ENCODE results near the gene SSTR3.
"Not testable (repeated sequence)": the region's sequence is repeated elsewhere in the genome, so short reads cannot be mapped to it uniquely, and the experiment has no call there.

SSTR3 gene

GRCh38 chr22:37181681-37182080 lies 30.6 kb downstream of the SSTR3 start:
- DNase-seq (ENCODE audit: low read depth): no peak

GRCh38 chr22:37180531-37181231 lies 31.6 kb downstream of the SSTR3 start:
- DNase-seq (ENCODE audit: low read depth): no peak

DNA sequence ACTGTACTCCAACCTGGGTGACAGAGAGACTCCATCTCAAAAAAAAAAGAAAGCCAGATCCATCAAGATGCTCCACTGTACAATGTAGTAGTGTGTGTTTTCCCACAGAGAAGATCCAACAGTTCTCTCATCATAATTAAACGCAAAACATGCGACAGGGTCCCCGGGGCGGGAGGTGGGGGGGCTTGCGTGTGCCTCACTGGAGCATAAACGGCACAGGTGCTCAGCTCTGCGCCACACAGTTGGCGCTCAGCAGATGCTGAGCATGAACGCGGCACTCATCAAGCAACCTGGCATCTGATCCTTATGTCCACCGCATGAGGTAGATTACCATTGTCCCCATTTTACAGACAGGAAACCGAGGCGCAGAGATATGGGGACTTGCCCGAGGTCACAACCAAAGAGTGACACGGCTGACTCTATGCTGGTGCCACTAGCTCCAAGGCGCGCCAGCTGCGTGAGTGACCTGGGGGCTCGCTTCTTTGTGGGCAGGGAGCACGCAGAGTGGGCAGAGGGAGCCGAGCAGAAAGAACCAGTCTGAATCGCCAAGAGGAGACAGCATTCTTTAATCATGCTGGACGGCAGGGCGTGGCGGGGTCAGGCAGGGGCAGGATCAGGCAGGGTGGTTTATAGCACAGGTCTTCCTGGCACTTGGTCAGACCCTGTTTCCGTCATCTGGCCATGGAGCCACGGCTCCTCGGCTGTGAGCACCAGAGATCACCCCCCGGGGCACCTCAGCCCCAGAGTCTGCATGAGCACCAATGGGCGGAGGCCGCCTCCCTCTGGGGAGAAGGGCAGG lies 32.5 kb downstream of the SSTR3 start:
- DNase-seq (ENCODE audit: low read depth): no peak

GRCh38 chr22:37179126-37179470 lies 33.2 kb downstream of the SSTR3 start:
- no peak for DNase-seq (ENCODE audit: low read depth)

GRCh38 chr22:37178350-37179125 lies 33.7 kb downstream of the SSTR3 start:
- peak; percentile 58 for DNase-seq (ENCODE audit: low read depth)

- DNase-seq (ENCODE audit: low read depth): no peak
Observed at GRCh38 chr22:37177755-37178154, 34.5 kb downstream of the SSTR3 start.

DNA sequence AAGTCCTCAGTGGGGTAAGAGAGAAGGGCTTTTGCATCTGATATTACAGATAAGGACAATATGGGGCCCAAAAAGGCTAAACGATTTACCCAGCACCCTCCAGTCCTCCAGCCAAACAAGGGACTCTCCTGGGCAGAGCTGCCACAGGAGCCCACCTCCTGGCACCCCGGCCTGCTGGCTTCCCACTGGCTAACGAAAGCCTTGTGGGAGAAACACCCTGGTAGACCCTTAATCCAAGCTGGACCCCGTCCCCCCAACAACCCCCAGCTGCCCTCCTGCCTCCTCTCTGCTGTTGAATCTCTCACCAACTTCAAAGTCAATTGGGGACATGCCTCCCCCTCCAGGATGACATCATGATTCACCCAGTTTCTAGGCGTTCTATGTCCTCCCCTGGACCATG lies 35.1 kb downstream of the SSTR3 start:
- DNase-seq (ENCODE audit: low read depth): no peak

GRCh38 chr22:37176464-37177061 lies 35.7 kb downstream of the SSTR3 start:
- DNase-seq (ENCODE audit: low read depth): peak; percentile 71

DNA sequence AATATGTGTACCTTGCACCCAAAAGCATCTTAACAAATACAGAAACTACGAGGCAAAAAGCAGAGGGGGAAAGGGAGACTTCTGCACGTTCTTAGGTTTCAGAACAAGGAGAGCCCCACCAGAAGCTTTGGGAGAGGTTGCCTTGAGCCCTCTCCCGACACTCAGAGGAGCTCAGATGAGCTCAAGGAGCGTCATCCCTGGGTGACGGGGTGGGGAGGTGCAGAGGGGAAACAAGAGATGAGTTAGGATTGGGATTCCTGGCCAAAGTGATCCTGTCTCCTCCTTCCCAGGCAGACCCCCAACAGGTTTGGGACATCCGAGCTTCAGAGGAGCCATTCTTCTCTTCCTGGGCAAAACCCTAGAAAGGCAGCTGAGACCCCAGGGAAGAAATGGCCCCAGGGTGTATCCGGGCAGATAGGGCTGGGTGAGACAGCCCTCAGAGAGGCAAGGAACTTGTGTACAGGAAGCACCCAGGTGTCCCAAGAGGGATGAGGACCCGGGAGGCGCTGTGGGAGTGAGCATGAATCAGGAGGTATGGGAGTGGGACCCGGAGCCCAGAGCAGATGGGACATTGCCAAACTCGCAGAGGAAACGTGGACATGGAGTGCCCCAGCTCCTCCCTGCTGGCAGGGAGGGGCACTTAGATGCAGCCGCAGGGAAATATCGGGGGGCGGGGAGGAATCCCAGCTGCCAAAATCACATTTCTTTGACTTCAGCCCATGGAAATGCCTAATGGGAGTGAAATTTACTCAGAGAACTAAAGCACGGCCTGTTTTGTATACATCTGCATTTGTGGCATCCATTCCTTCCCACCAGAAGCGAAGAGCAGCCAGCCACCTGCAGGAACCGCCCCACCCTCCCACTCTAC lies 36.6 kb downstream of the SSTR3 start:
- DNase-seq (ENCODE audit: low read depth): no peak

DNA sequence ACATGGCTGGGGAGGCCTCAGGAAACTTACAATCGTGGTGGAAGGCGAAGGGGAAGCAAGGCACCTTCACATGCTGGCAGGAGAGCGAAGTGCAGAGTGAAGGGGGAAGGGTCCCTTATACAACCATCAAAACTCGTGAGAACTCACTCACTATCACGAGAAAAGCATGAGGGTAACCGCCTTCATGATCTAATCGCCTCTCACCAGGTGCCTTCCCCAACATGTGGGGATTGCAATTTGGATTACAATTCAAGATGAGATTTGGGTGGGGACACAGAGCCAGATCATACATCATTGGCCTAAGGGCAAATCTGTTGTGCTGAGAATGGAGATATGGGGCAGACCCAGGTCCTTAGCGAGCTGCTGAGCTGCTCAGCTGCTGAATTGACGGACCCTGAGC lies 37.3 kb downstream of the SSTR3 start:
- no peak for DNase-seq (ENCODE audit: low read depth)

DNA sequence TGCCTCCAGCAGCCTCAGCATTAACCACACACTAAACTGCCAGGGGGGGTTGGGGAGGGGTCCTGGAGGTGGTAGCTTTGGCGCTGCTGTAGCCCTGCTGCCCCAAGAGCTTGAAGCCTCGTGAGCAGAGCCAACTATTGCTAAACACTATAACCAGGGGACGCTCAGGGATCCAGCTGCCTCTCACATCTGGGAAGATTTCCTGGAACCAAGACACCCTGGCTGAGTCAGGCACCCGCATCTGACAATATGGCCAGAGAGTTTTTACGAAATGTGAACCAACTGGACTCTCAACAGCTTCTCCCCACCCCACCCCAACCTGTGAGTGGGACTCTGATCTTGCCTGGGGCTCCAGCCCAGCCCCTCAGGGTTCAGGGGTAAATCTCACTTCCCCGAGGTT lies 38.6 kb downstream of the SSTR3 start:
- DNase-seq (ENCODE audit: low read depth): no peak

DNA sequence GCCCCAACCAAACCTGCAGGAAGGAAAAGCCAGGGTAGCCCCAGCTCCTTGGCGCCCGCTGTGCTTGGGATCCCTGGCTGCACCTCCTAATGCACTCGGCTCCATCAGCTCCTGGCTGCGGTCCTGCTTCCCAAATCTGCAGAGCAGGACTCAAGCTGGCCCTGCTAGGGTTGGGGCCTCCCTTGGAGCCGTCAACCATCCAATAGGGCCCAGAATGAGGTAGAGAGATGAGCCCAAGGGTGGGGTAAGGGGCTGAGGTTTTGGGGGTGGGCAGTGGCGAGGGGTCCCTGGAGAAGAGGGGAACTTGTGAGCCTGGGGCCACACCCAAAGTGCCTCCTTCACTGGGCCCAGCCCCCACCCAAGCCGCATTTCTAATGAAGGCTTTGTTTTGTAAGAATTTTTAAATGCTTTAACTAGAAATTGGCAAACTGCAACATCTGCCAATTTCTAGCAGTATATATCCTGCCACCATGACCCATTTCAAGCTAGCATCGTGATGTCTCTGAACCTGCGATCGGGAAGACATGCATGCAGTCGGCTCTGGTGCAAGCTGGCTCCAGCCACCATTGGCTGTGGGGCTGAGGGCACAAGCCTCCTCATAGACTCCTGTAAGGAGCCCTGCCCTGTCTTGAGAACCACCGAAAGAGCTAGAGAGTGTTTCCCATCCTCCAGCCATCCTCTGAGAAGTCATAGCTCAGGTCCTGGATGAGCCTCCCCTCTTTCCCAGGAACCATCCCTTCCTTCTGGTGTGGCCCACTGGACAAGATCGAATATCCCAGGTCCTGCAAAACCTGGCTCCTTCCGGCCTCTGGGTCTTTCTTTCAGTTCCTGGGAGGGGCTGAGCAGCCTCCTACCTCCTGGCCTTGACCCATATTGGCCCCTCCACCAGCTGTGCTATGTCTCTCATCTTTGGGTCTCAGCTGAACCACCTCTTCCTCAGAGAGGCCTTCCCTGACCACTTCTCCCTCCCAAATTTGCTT lies 39.7 kb downstream of the SSTR3 start:
- no peak for DNase-seq (ENCODE audit: low read depth)

GRCh38 chr22:37171662-37172061 lies 40.6 kb downstream of the SSTR3 start:
- DNase-seq (ENCODE audit: low read depth): no peak

- not testable (repeated sequence) for DNase-seq (ENCODE audit: low read depth)
Observed at GRCh38 chr22:37170689-37171405, 41.4 kb downstream of the SSTR3 start.

- DNase-seq (ENCODE audit: low read depth): no peak
Observed at GRCh38 chr22:37169947-37170688, 42.2 kb downstream of the SSTR3 start.

- no peak for DNase-seq (ENCODE audit: low read depth)
Observed at GRCh38 chr22:37169406-37169805, 42.9 kb downstream of the SSTR3 start.

DNA sequence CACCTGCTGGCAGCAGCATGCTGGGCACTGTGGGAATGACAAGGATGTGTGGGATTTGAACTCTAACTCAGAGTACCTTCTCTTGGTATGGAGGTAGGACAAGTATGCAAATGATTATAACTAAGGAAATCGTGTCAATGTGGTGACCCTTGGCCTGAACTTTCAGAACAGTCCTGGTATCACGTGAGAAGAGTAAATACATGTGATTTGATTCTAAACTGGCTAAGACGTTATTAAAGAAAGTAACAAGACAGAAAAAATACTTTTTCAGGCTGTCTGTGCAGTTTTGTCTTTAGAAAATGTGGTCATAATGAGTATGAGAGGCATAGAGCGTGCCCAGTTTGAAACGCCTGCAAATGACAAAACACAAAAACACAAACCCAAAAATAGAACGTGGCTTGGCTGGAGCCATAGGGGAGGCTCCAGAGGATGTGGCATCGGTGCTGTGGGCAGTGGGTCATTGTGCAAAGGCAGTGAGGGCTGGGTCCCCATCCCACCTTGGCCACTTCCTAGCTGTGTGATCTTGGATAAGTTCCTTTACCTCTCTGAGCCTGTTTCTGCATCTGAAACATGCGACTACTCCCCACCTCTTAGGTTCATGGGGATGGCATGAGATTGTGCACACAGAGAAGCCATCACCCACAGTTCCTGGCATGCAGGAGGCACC lies 44.2 kb downstream of the SSTR3 start:
- no peak for DNase-seq (ENCODE audit: low read depth)

Measured in iris pigment epithelial cell (primary cell).